Measurements from ENCODE around the gene SLC27A4. TPM values are rescaled to one million over a fixed set of nuclear protein-coding genes. Genes with fewer than 3 reads are reported as not detected.

SLC27A4 gene
- total RNA-seq, 1 experiment from 2014 or later: 17.0 TPM

DNA sequence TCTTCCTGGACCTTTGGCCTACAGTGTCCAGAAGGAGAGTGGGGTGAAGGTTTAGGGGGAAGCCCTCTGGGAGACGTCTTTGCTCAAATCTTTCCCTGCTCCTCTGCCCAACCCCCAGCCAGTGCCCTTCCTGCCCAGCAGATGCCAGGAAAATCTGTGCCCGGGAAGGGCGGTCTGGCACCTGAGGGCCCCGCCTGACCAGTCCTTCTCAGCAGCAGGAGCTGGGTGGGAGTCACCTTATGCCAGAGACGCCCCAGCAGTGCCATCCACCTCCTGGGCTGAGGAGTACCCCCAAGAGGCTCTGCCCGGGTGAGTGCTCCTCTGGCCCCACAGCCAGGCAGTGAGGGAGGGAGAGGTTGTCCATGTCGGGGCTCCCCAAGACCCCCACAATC lies 65.4 kb downstream of the SLC27A4 start:
- no peak overlapping the region for H3K14ac ChIP-seq (ENCODE audit: insufficient read depth, low read length)
- no peak overlapping the region for H2BK15ac ChIP-seq (ENCODE audit: low read depth, low read length)
- Mint-ChIP-seq H3K4me1 (peaks cover 31 to 32% of the 10 kb centered on the region in 2 experiments), H3K9me3 (peaks cover 0 to 3% of the 10 kb centered on the region in 2 experiments; a peak in 2 of 5 replicates), H3K27me3 (ENCODE audit: low read depth) (peaks cover 99% of the 10 kb centered on the region), H3K27ac (no peak overlapping the region), H3K36me3 (ENCODE audit: insufficient read depth in 1 of 3, low read depth in 3 of 3) (no peaks in the 10 kb centered on the region; a peak in 1 of 7 replicates), H3K4me3 (no peak overlapping the region; a peak in 1 of 5 replicates)
- TF ChIP-seq, protein P1, sequence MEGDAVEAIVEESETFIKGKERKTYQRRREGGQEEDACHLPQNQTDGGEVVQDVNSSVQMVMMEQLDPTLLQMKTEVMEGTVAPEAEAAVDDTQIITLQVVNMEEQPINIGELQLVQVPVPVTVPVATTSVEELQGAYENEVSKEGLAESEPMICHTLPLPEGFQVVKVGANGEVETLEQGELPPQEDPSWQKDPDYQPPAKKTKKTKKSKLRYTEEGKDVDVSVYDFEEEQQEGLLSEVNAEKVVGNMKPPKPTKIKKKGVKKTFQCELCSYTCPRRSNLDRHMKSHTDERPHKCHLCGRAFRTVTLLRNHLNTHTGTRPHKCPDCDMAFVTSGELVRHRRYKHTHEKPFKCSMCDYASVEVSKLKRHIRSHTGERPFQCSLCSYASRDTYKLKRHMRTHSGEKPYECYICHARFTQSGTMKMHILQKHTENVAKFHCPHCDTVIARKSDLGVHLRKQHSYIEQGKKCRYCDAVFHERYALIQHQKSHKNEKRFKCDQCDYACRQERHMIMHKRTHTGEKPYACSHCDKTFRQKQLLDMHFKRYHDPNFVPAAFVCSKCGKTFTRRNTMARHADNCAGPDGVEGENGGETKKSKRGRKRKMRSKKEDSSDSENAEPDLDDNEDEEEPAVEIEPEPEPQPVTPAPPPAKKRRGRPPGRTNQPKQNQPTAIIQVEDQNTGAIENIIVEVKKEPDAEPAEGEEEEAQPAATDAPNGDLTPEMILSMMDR (conservative IDR thresholded peaks at IDR 0.05): no peak
- no peak overlapping the region for H2AFZ ChIP-seq (ENCODE audit: low read length)
- H2BK5ac ChIP-seq (ENCODE audit: insufficient read length, low read length): no peak overlapping the region
- H3K79me2 ChIP-seq (ENCODE audit: insufficient read depth, low read length): no peaks in the 10 kb centered on the region
- DNase-seq: no peak
- no peaks in the 10 kb centered on the region for H3K4me1 ChIP-seq (ENCODE audit: insufficient read depth, low read length)
- WGBS (ENCODE audit: extremely low coverage, insufficient read length, low lambda C conversion rate): no CpG with 5 or more reads among the region's 7 CpGs
- no peak overlapping the region for H3T11ph ChIP-seq (ENCODE audit: low read length)
- H2AK5ac ChIP-seq (ENCODE audit: insufficient read length, low read length): no peak overlapping the region
- H4K8ac ChIP-seq (replicated peaks; ENCODE audit: insufficient read length, low read depth, low read length): no peak overlapping the region
- H2BK120ac ChIP-seq (ENCODE audit: low read depth, low read length, poor library complexity, severe bottlenecking): no peak overlapping the region
- H3K18ac ChIP-seq (ENCODE audit: insufficient read length, low read depth, low read length): no peak overlapping the region
- H3K27ac ChIP-seq (ENCODE audit: insufficient read length, low read depth, low read length): no peak overlapping the region
- H4K20me1 ChIP-seq (ENCODE audit: control insufficient read depth, insufficient read depth, insufficient read length): no peaks in the 10 kb centered on the region
- no peaks in the 10 kb centered on the region for H3K79me1 ChIP-seq (ENCODE audit: insufficient read depth, low read depth, low read length, poor library complexity, severe bottlenecking)
- no peak overlapping the region for H3K4me2 ChIP-seq (ENCODE audit: insufficient read depth, insufficient read length, low read length)
- no peaks in the 10 kb centered on the region for H3K23me2 ChIP-seq (ENCODE audit: insufficient read length, low read depth, low read length, poor library complexity, severe bottlenecking)
- H4K5ac ChIP-seq (ENCODE audit: insufficient read length, low read depth, low read length): no peak overlapping the region
- no peak overlapping the region for H3K56ac ChIP-seq (ENCODE audit: insufficient read length, low read depth, low read length)
- H3K9ac ChIP-seq (ENCODE audit: extremely low read depth, insufficient read length, low read length): no peak overlapping the region
- H3K9me3 ChIP-seq (ENCODE audit: control insufficient read depth, low read depth, low read length): no peaks in the 10 kb centered on the region
- no peak overlapping the region for H4K91ac ChIP-seq (ENCODE audit: insufficient read length, low read depth, low read length)
- H2BK20ac ChIP-seq (ENCODE audit: low read depth, low read length, poor library complexity, severe bottlenecking): no peak overlapping the region
- no peak overlapping the region for H2BK12ac ChIP-seq (ENCODE audit: insufficient read length, low read depth, low read length)
- H3K23ac ChIP-seq (ENCODE audit: insufficient read length, low read depth, low read length): no peak overlapping the region
- no peak overlapping the region for H3K4ac ChIP-seq (ENCODE audit: low read depth, low read length)
- H3K27me3 ChIP-seq (ENCODE audit: insufficient read depth, low read length): peaks cover 68% of the 10 kb centered on the region

Data from H9 (cell line).